ENCODE measurements around the gene S100P. TPM values are rescaled to one million over a fixed set of nuclear protein-coding genes. Genes with fewer than 3 reads are reported as not detected.

Gene S100P
- total RNA-seq, 3 donors from 2014 or later (not counting 1 experiment from before 2014, with no cell fraction given) = 2.4 to 4.3 (median 2.7) TPM

GRCh38 chr4:6701371-6701770 lies 7.7 kb downstream of the S100P start:
- Histone ChIP-seq H3K27me3 (ENCODE audit: control insufficient read depth, insufficient read depth, low read length) (no peaks in the 10 kb centered on the region), H3K4me1 (ENCODE audit: control insufficient read depth, insufficient read depth, low read length) (peaks cover 16% of the 10 kb centered on the region), H3K4me3 (ENCODE audit: low read length) (no peak overlapping the region), H3K36me3 (ENCODE audit: control insufficient read depth, insufficient read depth, low read length) (peaks cover 15% of the 10 kb centered on the region), H3K27ac (ENCODE audit: low read length) (no peak overlapping the region), H3K9me3 (ENCODE audit: control insufficient read depth, insufficient read depth, low read length) (no peaks in the 10 kb centered on the region)
- peak; percentile 39 for TF ChIP-seq CTCF (IDR thresholded peaks at IDR 0.05)
- ATAC-seq = peak in 2 of 3 donors; percentile 52
- Mint-ChIP-seq H3K27ac (no peak overlapping the region), H3K4me1 (peaks cover 51 to 53% of the 10 kb centered on the region in 2 donors), H3K9me3 (no peaks in the 10 kb centered on the region), H3K36me3 (peaks cover 10% of the 10 kb centered on the region), H3K4me3 (no peak overlapping the region), H3K27me3 (ENCODE audit: low read depth in 2 of 2) (no peaks in the 10 kb centered on the region)
- 91% methylated on average over 13 of the region's 13 CpGs for WGBS (ENCODE audit: insufficient coverage)
- intact Hi-C loops (cut with micrococcal nuclease) = no loop called here
- peak; percentile 28 to 68 for DNase-seq

GRCh38 chr4:6702761-6703160 lies 9.1 kb downstream of the S100P start:
- Mint-ChIP-seq H3K9me3 (no peaks in the 10 kb centered on the region), H3K36me3 (peaks cover 18% of the 10 kb centered on the region), H3K27me3 (ENCODE audit: low read depth in 2 of 2) (no peaks in the 10 kb centered on the region), H3K27ac (peak overlapping the region in 1 of 2 donors; percentile 41), H3K4me3 (no peak overlapping the region), H3K4me1 (peaks cover 56 to 57% of the 10 kb centered on the region in 2 donors)
- DNase-seq (no peak), ATAC-seq (no peak)
- Histone ChIP-seq H3K4me1 (ENCODE audit: control insufficient read depth, insufficient read depth, low read length) (peaks cover 11% of the 10 kb centered on the region), H3K9me3 (ENCODE audit: control insufficient read depth, insufficient read depth, low read length) (no peaks in the 10 kb centered on the region), H3K36me3 (ENCODE audit: control insufficient read depth, insufficient read depth, low read length) (peaks cover 23% of the 10 kb centered on the region), H3K27ac (ENCODE audit: low read length) (no peak overlapping the region), H3K4me3 (ENCODE audit: low read length) (no peak overlapping the region), H3K27me3 (ENCODE audit: control insufficient read depth, insufficient read depth, low read length) (no peaks in the 10 kb centered on the region)
- intact Hi-C loops (cut with micrococcal nuclease) = no loop called here
- TF ChIP-seq CTCF (IDR thresholded peaks at IDR 0.05) = no peak
- 0% methylated on average over 1 of the region's 1 CpG for WGBS (ENCODE audit: insufficient coverage)

GRCh38 chr4:6703786-6704185 lies 10.1 kb downstream of the S100P start:
- peaks cover 60 to 62% of the 10 kb centered on the region in 2 donors for H3K4me1 Mint-ChIP-seq
- peaks cover 14% of the 10 kb centered on the region for H3K4me1 ChIP-seq (ENCODE audit: control insufficient read depth, insufficient read depth, low read length)
- no peaks in the 10 kb centered on the region for H3K27me3 Mint-ChIP-seq (ENCODE audit: low read depth in 2 of 2)

More at GRCh38 chr4:6703786-6704185, 10.1 kb downstream of the S100P start:
- no peak for ATAC-seq
- Histone ChIP-seq H3K27me3 (ENCODE audit: control insufficient read depth, insufficient read depth, low read length) (no peaks in the 10 kb centered on the region), H3K9me3 (ENCODE audit: control insufficient read depth, insufficient read depth, low read length) (no peaks in the 10 kb centered on the region), H3K36me3 (ENCODE audit: control insufficient read depth, insufficient read depth, low read length) (peaks cover 27% of the 10 kb centered on the region), H3K4me3 (ENCODE audit: low read length) (no peak overlapping the region), H3K27ac (ENCODE audit: low read length) (no peak overlapping the region)
- 84% methylated on average over 3 of the region's 3 CpGs for WGBS (ENCODE audit: insufficient coverage)
- no peak overlapping the region for H3K4me3 Mint-ChIP-seq
- H3K9me3 Mint-ChIP-seq = no peaks in the 10 kb centered on the region
- DNase-seq = no peak
- no peak for TF ChIP-seq CTCF (IDR thresholded peaks at IDR 0.05)
- H3K36me3 Mint-ChIP-seq = peaks cover 25% of the 10 kb centered on the region
- peak overlapping the region; percentile 30 to 52 for H3K27ac Mint-ChIP-seq
- intact Hi-C loops (cut with micrococcal nuclease) = no loop called here
